ENCODE data around the gene PPARA. TPM values are rescaled to one million over a fixed set of nuclear protein-coding genes. Genes with fewer than 3 reads are reported as not detected.
"Not testable (repeated sequence)": the region's sequence is repeated elsewhere in the genome, so short reads cannot be mapped to it uniquely, and the experiment has no call there.

The PPARA gene
- polyA plus RNA-seq, 10 donors, result 15.9 to 25.7 (median 20.6) TPM

GRCh38 chr22:46169628-46170027 lies 19.3 kb downstream of the PPARA start:
- DNase-seq, result no peak

GRCh38 chr22:46171940-46172339 lies 21.6 kb downstream of the PPARA start:
- peak in 1 of 3 donors; percentile 54 for DNase-seq

- DNase-seq, result no peak
Measured at GRCh38 chr22:46172522-46173110, 22.3 kb downstream of the PPARA start.

GRCh38 chr22:46173152-46173551 lies 22.8 kb downstream of the PPARA start:
- no peak for DNase-seq

GRCh38 chr22:46175631-46176030 lies 25.3 kb downstream of the PPARA start:
- peak in 1 of 3 donors; percentile 49 for DNase-seq

GRCh38 chr22:46176508-46177003 lies 26.2 kb downstream of the PPARA start:
- no peak for DNase-seq

- no peak for DNase-seq
Measured at GRCh38 chr22:46178755-46179505, 28.6 kb downstream of the PPARA start.

GRCh38 chr22:46179748-46180147 lies 29.4 kb downstream of the PPARA start:
- no peak for DNase-seq

GRCh38 chr22:46180370-46181137 lies 30.2 kb downstream of the PPARA start:
- DNase-seq, result no peak

- no peak for DNase-seq
Measured at GRCh38 chr22:46183733-46184132, 33.4 kb downstream of the PPARA start.

- no peak for DNase-seq
Measured at GRCh38 chr22:46185283-46185682, 35.0 kb downstream of the PPARA start.

- DNase-seq, result no peak
Measured at GRCh38 chr22:46187862-46188261, 37.5 kb downstream of the PPARA start.

GRCh38 chr22:46192210-46192993 lies 42.1 kb downstream of the PPARA start:
- no peak for DNase-seq

GRCh38 chr22:46193898-46194310 lies 43.6 kb downstream of the PPARA start:
- no peak for DNase-seq

- DNase-seq, result no peak
Measured at GRCh38 chr22:46195487-46196165, 45.3 kb downstream of the PPARA start.

GRCh38 chr22:46196278-46196677 lies 46.0 kb downstream of the PPARA start:
- DNase-seq, result peak in 1 of 3 donors; percentile 13

GRCh38 chr22:46198274-46198673 lies 47.9 kb downstream of the PPARA start:
- DNase-seq, result no peak

GRCh38 chr22:46198806-46199205 lies 48.5 kb downstream of the PPARA start:
- not testable (repeated sequence) for DNase-seq

GRCh38 chr22:46201059-46201757 lies 50.9 kb downstream of the PPARA start:
- no peak for DNase-seq

GRCh38 chr22:46202897-46203600 lies 52.7 kb downstream of the PPARA start:
- DNase-seq, result no peak
